PFSK-1 (cell line): Measurements from ENCODE around the gene CNDP2.

ENCODE experiments used
- FOXP2 ChIP-seq: optimal IDR thresholded peaks from 2 replicates; pipeline ENCODE3; 2011; ENCODE audit warnings: borderline replicate concordance, control low read depth, inconsistent platforms; ENCODE audit not compliant: insufficient read depth; ENCODE audit errors: extremely low read length, extremely low read depth
- POLR2AphosphoS5 ChIP-seq: IDR thresholded peaks from 2 replicates; pipeline ENCODE4 v1.6.1; 2012; ENCODE audit warnings: low read depth, mild to moderate bottlenecking, control low read depth, low read length, moderate library complexity
- SIN3A ChIP-seq: IDR thresholded peaks from 2 replicates; pipeline ENCODE4 v1.6.1; 2012; ENCODE audit warnings: mild to moderate bottlenecking, low read length, moderate library complexity, borderline replicate concordance; ENCODE audit not compliant: insufficient read depth
- TAF1 ChIP-seq: IDR thresholded peaks from 2 replicates; pipeline ENCODE4 v1.6.1; 2012; ENCODE audit warnings: low read length, control low read depth, borderline replicate concordance; ENCODE audit not compliant: insufficient read depth
- TF ChIP-seq, protein P1 (sequence below), 2 experiments: IDR thresholded peaks; 2 replicates each; pipeline versions ENCODE4 v1.6.1 to v1.8.0; 2011 to 2012; ENCODE audit warnings: low read depth in 2 of 2, low read length in 2 of 2, control low read depth in 1 of 2, inconsistent platforms in 1 of 2, mild to moderate bottlenecking in 1 of 2, moderate library complexity in 1 of 2; ENCODE audit not compliant: insufficient read depth in 1 of 2

CNDP2 gene

DNA sequence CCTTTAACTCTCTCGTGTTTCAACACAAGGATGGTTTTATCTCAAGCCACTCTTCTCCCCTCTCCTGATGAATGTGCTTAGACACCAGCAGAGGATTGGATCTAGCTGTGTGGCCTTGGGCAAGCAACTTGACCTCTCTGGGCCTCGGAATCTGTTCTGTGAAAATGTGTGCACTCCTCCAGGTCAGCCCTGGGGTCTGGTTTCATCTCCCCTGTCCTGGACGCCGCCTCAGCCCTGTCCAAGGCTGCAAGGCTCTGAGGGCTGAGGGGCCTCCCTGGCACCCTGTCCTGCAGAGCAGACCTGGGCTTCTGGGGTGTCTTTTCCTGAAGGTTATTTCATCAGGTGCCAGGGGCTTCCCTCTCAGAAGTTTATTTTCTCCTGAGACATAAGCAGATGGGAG lies 66.6 kb downstream of the CNDP2 start:
- no peak for TF ChIP-seq FOXP2
- TF ChIP-seq POLR2AphosphoS5: no peak
- TF ChIP-seq, protein P1, sequence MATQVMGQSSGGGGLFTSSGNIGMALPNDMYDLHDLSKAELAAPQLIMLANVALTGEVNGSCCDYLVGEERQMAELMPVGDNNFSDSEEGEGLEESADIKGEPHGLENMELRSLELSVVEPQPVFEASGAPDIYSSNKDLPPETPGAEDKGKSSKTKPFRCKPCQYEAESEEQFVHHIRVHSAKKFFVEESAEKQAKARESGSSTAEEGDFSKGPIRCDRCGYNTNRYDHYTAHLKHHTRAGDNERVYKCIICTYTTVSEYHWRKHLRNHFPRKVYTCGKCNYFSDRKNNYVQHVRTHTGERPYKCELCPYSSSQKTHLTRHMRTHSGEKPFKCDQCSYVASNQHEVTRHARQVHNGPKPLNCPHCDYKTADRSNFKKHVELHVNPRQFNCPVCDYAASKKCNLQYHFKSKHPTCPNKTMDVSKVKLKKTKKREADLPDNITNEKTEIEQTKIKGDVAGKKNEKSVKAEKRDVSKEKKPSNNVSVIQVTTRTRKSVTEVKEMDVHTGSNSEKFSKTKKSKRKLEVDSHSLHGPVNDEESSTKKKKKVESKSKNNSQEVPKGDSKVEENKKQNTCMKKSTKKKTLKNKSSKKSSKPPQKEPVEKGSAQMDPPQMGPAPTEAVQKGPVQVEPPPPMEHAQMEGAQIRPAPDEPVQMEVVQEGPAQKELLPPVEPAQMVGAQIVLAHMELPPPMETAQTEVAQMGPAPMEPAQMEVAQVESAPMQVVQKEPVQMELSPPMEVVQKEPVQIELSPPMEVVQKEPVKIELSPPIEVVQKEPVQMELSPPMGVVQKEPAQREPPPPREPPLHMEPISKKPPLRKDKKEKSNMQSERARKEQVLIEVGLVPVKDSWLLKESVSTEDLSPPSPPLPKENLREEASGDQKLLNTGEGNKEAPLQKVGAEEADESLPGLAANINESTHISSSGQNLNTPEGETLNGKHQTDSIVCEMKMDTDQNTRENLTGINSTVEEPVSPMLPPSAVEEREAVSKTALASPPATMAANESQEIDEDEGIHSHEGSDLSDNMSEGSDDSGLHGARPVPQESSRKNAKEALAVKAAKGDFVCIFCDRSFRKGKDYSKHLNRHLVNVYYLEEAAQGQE (IDR thresholded peaks at IDR 0.05; ENCODE audit: insufficient read depth in 1 of 2, low read depth in 2 of 2, low read length in 2 of 2): no peak
- TF ChIP-seq TAF1: no peak
- TF ChIP-seq SIN3A: no peak

DNA sequence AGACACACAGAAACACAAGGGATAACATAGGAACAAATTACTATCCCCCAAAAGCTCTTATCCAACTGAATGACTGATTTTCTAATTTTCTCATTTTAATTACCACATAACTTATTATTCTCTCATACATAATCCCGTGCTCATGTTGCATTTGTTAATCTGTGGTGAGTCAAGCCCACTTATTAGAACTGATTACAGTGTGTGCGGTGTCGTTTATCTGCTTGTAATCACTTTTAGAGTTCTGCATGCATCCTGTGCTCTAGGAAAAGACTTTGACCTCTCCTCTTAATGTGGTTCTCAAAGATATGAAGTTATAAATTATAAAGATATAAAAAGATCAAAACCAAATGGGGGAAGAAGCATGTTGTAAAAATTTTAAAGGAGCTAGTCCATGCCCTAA lies 67.8 kb downstream of the CNDP2 start:
- TF ChIP-seq, protein P1 (IDR thresholded peaks at IDR 0.05; ENCODE audit: insufficient read depth in 1 of 2, low read depth in 2 of 2, low read length in 2 of 2): no peak
- TF ChIP-seq TAF1 (no peak), FOXP2 (no peak), SIN3A (no peak), POLR2AphosphoS5 (no peak)

DNA sequence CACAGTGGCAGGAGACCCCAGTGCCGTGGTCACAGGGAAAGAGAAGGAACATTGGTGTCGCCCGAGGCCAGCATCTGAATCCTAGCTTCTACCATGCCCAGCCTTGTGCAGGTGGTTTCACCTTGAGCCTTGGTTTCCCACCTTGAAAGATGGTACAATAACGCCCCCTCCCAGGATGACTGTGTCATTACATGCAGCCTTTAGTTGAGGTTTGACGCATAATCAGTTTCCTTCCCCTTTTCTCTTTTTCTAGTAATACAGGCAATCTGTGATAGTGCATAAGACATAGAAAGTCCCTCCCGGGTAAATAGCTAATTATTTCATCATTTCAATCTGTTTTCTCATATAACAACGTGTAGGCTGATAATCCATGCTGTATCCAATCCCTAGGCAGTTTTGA lies 71.7 kb downstream of the CNDP2 start:
- TF ChIP-seq TAF1: no peak
- no peak for TF ChIP-seq FOXP2
- TF ChIP-seq, protein P1 (IDR thresholded peaks at IDR 0.05; ENCODE audit: insufficient read depth in 1 of 2, low read depth in 2 of 2, low read length in 2 of 2): no peak
- TF ChIP-seq SIN3A: no peak
- TF ChIP-seq POLR2AphosphoS5: no peak

DNA sequence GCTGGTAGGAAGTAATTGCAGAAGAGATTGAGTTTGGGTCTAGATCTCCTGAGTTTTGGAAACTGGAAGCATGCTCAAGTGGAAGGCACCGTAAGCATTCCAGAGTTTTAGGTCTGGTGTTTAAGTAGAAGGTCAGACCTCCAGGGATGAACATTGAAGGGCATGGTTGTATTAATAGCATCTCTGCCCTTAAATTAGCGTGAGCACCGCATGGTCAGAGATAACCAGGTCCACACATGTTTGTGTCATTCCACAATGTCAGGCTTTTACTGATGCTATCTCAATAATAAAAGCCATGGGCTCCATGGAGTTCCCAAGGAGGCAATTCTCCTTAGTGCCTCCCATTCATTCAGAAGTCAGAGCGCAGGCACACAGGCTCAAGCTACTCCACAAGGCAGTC lies 73.2 kb downstream of the CNDP2 start:
- TF ChIP-seq POLR2AphosphoS5 (no peak), SIN3A (no peak), TAF1 (no peak), FOXP2 (no peak)
- TF ChIP-seq, protein P1 (IDR thresholded peaks at IDR 0.05; ENCODE audit: insufficient read depth in 1 of 2, low read depth in 2 of 2, low read length in 2 of 2): no peak

DNA sequence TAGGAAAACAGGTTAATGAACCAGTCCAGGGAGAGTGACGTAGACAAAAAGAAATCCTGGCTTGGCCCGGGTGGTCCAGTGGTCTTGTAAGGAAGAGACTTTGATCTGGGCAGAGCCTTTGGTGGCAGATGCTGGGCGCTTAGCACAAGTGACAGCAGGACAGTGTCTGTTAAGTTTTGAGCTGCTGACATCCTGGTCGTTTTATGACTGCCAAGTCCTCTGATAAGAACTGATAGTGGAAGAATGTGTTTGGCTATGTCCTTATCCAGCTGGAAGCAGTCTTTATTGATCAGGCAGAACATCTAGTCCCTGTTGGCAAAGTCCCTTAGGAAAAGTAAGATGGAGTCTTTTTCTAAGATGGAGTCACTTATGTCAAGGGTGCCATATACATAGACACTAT lies 74.1 kb downstream of the CNDP2 start:
- TF ChIP-seq, protein P1 (IDR thresholded peaks at IDR 0.05; ENCODE audit: insufficient read depth in 1 of 2, low read depth in 2 of 2, low read length in 2 of 2): no peak
- TF ChIP-seq SIN3A (no peak), FOXP2 (no peak), POLR2AphosphoS5 (no peak), TAF1 (no peak)
